Smooth muscle cell of the brain vasculature (primary cell): ENCODE results near the gene CCDC201.

Experiments used
- DNase-seq: peaks from one replicate; pipeline ENCODE4 v3.0.0-alpha.2; 2012; ENCODE audit warnings: low read depth, low spot score

CCDC201 gene

DNA sequence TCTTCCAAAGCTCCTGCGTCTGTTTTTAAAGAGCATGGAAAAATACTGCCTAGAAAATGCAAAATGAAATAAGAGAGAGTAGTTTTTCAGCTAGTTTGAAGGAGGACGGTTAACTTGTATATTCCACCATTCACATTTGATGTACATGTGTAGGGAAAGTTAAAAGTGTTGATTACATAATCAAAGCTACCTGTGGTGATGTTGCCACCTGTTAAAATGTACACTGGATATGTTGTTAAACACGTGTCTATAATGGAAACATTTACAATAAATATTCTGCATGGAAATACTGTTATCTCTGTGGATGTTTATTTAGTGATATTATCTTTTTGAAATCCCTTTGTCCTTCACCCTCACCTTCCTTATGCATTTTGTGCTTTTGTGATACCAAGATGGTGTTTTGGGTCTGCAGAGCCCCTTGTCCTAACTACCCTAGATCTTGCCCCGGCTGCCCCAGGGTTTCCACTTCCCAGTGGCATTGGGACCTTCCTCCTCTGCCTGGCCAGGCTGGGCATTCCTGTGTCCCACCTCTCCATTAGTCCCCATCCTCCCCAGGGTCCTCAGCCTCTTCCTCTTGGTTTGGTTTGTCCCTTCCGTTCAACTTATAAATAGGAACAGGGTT is 20.6 kb upstream of the CCDC201 start:
- DNase-seq, result no peak

- DNase-seq, result no peak
These were observed 19.6 kb upstream of the CCDC201 start for GRCh38 chr7:45892407-45893035.

DNA sequence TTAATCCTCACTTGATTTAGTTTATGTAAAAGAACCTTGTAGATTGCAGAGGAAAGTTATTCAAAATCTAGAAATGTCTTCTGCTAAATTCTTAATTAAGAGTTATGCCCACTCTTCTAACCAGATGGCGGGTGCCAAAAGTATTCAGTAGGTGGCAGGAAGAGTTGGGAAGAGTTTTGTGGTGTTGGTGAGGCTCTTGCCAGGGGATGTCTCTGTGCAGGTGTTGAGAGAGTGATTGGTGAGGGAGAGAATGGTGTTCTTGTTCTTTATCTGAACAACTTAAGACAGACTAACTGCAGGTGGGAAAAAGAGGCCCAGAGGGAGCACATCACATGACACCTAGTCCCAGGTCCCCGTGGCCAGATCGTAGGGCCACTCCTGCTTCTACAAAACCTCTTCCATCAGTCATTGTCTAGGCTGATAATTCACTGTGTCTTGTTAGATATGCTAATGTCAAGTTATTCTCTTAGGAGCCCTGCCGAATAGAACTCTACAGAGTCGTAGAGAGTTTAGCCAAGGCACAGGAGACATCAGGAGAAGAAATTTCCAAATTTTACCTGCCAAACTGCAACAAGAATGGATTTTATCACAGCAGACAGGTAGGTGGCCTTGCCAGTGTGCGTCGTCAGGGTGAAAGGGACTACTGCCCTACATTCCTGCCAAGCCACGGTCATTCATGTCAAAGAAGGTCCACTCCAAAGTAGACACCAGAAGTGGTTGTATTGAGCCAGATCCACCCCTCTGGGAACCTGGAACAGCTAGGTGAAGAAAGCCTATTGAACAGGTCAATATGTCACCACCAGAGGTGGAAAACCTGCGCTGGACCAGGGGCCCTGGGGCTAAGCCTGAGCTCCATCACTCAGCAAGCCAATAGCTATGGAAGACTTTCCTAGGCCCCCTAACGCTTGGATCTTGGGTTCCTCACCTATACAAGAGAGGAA is 18.9 kb upstream of the CCDC201 start:
- no peak for DNase-seq

GRCh38 chr7:45890902-45891461 is 18.1 kb upstream of the CCDC201 start:
- no peak for DNase-seq

DNA sequence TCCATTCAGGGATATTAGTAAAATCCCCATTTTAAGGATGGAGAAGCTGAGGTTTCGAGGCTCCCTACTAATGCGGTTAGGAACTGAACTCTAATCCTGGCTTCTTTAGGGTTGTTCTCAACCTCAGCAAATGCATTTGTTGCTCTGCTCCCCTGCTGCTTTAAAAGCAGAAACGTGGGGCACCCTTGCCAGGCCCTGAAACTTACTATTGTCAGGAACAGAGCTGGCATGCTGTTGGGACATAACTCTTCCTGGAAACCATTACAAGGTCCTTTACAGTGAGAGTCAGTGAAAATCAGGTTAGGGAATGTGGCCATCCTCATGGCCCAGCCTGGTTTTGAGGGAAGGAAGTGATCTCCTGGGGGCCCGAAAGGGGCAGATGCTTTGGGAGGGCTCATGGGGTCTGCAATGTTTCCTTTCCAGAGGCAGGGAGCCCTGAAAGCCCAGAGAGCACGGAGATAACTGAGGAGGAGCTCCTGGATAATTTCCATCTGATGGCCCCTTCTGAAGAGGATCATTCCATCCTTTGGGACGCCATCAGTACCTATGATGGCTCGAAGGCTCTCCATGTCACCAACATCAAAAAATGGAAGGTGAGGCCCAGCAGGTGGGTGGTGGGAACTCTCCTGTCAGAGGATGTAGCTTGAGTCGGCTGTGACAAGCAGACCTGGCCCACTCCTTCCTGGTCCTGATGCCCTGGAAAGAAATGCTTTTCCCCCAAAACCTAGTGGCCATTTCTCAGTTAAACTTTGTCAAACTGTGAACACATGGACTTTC is 17.4 kb upstream of the CCDC201 start:
- no peak for DNase-seq

GRCh38 chr7:45889367-45890067 is 16.6 kb upstream of the CCDC201 start:
- no peak for DNase-seq

DNA sequence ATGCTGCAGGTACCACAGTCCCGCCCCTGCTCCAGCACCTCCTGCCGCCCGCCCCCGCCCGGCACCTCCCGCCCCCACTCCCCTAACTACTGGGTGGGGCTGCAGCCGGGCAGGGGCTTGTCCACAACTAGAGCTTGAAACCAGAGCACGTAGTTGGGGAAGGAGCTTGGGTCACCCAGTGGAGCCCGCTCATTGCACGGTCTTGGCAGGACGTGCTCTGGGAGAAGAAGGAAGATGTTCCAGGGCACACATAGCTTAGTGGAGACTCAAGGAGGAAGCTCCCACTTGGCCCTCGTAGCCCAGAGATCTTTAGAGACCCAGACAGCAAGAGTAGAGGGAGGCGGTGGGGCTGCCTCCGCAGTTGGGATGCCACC is 16.1 kb upstream of the CCDC201 start:
- no peak for DNase-seq

- DNase-seq, result no peak
These were observed 15.5 kb upstream of the CCDC201 start, which contains the start of gene IGFBP1 for GRCh38 chr7:45888185-45888992. Gene IGFBP1, plus strand, starts transcription at chr7:45888488. Its CDS starts 165 bp downstream, at chr7:45888653.

GRCh38 chr7:45886931-45887667 is 14.2 kb upstream of the CCDC201 start:
- no peak for DNase-seq

DNA sequence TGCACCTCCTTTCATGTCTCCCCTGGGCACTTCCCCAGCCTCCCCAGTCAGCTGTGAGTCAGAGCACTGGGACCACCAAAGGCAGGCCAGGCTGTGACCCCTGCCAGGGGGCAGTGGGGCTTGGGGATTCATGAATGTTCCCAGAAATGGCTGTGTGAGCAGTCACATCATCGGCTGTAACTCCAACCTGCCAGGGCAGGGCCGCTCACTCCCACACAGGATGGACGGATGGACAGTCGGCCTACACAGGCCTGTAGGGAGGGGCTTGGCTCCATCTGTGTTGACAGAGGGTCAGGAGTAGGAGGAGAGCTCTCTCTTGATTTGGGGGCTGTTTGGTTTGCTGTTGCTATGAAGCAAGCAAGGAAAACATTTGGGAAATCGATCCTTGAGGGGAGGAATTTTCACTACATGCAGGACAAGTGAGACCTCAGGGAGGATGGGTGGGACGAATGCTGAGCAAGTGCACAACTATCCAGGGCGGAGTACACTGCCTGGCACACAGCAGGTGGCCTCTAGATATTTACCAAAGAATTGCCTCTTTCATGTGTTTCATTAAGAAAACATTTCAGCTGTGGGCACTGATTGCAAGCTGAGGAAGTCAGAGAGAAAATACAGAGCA is 12.5 kb upstream of the CCDC201 start:
- no peak for DNase-seq

DNA sequence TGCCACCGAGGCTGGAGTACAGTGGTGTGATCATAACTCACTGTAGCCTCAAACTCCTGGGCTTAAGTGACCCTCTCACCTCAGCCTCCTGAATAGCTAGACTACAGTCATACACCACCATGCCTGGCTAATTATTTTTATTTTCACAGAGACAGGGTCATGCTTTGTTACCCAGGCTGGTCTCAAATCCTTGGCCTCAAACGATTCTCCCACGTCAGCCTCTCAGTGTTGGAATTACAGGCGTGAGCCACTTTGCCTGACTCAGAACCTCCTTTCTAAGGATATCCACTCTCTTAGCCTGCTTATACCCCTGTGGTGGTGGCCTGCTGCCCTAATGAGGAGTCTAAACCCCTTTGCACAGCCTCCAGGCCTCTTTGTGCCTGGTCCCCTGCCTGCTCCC is 11.3 kb upstream of the CCDC201 start:
- DNase-seq, result no peak

GRCh38 chr7:45882465-45882810 is 9.6 kb upstream of the CCDC201 start:
- no peak for DNase-seq

GRCh38 chr7:45881759-45882464 is 9.0 kb upstream of the CCDC201 start:
- DNase-seq, result no peak

- no peak for DNase-seq
These were observed 8.4 kb upstream of the CCDC201 start for GRCh38 chr7:45881280-45881758.

GRCh38 chr7:45880433-45880860 is 7.6 kb upstream of the CCDC201 start:
- DNase-seq, result no peak

DNA sequence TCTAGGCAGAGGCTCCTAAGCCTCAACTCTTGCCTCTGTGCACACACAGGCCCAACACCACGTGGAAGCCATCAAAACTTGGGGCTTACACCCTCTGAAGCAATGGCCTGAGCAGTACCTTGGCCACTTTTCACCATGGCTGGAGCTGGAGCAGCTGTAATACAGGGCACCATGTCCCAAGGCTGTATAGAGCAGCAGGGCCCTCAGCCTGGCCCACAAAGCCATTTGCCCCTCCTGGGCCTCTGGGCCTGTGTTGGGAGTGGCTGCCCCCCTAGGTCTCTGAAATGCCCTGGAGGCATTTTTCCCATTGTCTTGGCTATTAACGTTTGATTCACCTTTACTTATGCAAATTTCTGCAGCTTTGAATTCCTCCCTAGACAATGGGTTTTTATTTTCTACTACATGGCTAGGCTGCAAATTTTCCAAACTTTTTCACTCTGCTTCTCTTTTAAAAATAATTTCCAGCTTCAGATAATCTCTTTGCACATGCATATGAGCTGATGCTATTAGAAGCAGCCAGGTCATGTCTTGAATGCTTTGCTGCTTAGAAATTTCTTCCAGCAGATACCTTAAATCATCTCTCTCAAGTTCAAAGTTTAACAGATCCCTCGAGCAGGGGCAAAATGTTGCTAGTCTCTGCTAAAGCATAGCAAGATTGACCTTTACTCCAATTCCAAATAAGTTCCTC is 5.7 kb upstream of the CCDC201 start:
- no peak for DNase-seq

DNA sequence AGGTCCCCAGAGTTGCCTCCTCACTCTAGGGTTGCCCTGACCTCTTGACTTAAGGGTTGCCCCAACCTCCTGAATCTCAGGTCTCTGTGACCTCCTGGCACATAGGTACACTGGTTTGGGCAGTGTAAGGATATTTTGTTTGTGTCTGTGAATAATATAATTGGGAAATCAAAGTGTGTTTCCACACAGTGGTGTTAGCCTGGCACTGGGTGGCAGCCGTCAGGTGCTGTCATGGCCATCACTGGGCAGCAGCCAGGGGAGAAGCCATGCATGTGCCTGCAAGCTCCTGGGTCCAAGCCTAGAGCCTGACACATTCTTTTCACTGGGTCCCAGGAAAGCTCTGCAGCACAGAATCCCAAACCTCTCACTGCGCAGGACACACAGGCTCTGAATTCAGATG is 3.6 kb upstream of the CCDC201 start:
- no peak for DNase-seq
